Brain pericyte (primary cell): Measurements from ENCODE around the gene IL22RA2.

ENCODE experiments used
- DNase-seq: peaks from one replicate; pipeline ENCODE4 v3.0.0-alpha.2; 2012; ENCODE audit warnings: low read depth, low spot score

IL22RA2 gene

DNA sequence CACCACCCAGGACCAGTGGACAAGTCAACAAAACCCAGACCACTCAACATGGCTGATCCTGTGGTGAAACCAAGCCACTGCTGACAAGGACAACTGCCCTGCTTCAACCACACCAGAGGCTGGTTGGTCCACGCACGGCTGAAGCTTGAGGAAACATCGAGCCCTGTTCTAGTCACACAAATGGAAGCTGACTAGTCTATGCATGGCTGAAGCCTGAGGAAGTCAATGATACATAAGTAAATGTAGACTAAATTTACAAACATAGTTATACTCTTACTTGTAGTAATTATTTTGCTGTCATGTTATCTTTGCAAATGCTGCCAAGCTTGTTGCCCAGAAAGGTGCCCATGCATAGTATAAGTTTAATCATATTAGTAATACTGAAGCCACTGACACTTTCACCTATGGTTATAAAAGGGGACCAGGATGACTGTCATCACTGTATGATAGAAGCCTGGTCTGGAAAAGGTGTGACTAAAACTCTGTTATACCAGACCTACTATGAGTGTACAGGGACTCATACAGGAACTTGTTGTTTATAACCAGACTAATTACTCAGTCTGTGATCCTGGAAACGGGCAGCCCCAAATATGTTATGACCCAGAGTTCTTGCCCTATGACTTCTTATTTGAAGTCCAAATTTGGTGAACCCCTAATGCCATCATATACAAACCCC is 5.6 kb downstream of the IL22RA2 start:
- DNase-seq, result no peak

DNA sequence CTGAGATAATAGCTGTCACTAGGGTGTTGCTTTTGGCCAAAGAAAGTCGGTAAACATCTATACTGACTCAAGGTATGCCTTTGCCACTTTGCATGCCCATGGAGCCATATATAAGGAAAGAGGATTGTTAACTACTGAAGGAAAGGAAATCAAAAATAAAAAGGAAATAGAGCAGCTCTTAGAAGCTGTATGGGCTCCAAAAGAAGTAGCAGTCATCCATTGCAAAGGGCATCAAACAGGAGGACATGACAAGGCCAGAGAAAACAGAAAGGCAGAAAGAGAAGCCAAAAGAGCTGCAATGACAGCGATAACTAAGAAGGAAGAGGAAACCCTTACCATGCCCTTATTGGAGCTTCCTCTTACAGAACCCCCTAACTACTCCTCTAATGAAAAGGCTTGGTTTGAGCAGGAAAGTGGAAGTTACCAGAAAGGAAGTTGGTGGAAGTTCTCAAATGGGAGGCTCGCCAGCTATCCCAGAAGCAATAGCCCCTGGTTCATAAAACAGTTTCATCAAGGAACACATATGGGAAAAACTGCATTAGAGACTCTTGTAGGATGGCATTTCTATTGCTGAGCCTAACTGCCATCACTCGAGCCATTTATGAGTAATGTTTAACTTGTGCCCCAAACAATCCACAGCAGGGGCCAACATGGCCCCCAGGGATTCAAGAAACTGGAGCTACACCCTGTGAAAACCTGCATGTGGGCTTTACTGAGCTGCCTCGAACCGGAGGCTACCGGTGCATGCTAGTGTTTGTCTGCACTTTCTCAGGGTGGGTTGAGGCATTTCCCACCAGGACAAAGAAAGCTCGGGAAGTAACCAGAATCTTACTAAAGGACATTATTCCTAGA is 7.0 kb downstream of the IL22RA2 start:
- DNase-seq, result no peak

DNA sequence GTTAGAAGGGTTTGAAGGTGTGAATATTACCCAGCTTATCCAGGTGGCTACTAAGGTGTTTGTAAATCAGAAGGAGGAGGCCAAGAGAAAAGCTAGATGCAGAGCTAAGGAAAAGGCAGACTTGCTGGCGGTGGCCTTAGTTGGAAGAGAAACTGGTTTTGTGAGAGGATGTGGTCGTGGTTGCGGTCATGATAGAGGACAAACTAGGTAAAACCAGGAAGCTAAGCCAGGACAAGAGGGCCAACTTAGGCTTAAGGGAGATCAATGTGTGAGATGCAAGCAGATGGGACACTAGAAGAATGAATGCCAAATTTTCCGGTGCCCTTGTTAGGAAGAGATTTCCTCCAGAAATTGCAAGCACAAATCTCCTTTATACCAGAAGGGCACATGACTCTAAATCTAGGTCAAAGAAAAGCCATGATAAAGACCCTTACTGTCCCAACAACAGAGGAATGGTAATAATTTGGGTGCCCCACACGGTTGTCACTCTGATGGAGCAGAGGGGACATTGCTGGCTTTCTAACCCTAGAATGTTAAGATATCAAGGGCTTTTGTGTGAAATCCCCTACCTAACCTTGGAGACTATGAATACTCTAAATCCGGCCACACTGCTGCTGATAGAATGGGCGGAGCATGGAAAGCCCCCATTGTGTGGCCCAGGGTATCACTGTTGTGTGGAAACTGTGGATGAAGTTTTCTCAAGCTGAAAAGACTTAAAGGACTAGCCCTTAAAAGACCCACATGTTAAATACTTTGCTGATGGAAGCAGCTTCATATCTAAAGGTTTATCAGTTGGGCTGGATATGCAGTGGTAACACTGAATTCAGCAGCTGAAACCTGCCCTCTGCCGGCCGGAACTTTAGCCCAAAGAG is 7.8 kb downstream of the IL22RA2 start:
- no peak for DNase-seq

DNA sequence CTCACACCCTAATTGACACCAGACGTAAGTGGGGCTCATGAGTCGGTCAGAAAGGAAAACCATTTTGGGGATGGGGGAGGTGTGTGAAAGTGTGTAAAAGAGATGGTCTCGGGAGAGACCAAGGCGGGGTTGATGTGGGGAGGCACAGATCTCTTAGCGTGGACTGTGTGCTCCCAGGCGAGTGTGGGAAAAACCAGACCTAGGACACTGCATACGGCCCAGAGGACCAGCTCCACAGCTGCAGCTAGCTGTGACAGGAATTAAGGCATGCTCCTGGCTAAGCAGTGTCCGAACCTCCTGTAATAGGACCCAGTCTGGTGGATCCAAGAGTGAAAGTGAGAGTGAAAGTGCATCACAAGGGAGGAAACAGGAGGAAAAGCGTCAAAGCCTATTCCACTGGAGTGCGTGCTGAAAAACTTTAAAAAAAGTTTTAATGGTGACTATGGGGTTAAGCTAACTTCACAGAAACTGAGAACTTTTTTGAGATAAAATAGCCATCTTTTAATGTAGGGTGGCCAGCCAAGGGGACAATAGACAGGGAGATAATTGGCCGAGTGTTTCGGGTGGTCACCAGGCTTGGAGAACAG is 9.6 kb downstream of the IL22RA2 start:
- DNase-seq, result no peak

DNA sequence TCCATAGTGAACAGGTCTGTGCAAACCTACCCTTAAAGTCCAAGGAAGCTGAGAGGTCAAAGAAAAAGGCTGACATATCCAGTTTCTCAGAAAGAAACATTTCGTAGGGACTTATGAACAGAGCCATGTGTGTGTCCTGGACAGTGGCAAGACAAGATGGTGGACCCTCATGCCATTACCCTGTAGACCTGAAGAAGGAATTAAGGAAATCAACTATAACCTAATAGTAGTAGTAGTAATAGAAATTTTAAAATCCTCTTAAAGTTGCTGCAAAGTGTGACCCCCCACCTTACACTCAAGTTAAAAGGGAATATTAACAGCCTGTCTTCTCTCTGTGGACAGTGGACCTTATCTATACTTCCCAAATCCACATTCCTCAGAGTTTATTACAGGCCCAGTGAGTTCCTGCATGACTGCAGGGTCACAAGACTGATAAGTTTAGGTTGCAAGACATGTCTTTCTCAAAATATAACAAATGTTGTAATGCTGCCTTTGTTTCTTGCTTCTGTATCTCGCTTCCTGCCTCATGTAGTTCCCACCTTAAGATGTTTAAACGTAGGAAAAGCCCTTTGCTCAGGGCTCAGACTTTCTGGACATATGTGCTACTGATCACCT is 10.6 kb downstream of the IL22RA2 start:
- no peak for DNase-seq

DNA sequence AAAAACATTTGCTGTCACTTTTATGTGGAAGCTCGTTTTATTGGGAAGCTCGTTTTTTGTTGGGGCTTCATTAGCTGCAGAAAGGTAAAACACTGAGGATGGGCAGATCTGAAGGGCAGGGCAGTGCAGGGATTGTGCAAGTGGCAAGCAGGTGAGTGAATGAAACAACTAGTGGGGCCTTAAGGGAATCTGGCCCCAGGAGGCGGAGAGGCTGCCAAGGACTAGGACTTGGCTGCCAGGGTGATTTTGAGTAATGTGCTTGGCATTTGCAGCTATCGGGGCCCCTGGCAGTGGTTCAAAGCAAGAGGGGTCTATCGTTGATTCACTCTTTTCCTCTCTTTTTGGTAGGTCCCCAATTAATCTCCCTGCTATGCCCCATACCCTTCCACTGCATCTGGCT is 11.5 kb downstream of the IL22RA2 start:
- no peak for DNase-seq

DNA sequence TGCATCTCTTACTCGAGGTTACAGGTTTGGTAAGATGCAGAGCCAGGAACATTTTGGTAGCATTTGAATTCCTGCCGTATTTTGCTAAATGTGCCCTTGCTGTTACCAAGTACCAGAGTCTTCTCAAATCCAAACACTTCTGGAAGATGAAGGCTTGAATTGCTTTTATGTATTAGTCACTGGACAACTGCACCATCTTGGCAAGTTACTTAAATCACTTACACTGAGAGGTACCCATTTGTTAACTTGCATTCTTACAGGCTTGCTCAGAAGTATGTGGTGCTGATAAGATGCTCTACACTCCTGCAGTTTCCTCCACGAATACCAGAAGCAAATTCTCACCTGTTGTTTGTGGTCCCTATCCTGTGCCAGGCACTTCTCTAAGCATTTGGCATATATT is 12.7 kb downstream of the IL22RA2 start:
- DNase-seq, result no peak

DNA sequence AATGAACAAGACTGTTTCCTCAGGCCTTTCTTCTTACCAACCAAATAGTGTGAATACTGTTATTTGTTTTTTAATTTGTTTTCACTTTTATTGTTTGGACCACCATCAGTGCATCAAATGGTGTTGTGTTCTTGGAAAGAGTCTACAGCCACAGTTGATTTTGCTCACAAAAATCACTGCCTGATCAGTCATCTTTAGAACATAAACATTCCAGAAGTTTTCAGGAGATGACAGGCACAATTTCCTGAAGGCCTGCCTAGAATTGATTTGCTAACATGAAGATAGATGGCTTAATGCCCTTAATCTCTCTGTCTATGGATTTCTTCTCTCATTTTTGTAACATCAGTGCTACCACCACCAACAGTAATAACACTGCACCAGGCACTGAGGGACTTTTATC is 13.5 kb downstream of the IL22RA2 start:
- no peak for DNase-seq

DNA sequence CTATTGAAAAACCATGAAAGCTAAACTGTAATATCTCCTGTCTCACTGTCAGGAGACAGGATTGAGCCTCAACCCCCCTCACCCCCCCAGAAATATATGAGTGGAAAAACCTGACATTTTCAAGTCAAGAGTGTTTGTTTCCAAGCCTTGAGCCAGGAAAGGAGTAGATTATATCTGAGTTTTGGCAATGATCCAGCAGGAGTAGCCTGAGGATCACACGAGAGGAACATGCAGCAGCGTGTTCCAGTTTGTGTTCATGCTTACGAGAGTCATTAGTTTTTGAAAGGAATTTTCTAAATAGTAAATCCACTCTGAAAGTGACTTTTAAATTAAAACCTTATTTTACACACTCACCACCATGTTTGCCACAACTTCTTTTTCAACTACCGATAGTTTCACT is 15.8 kb downstream of the IL22RA2 start:
- no peak for DNase-seq

DNA sequence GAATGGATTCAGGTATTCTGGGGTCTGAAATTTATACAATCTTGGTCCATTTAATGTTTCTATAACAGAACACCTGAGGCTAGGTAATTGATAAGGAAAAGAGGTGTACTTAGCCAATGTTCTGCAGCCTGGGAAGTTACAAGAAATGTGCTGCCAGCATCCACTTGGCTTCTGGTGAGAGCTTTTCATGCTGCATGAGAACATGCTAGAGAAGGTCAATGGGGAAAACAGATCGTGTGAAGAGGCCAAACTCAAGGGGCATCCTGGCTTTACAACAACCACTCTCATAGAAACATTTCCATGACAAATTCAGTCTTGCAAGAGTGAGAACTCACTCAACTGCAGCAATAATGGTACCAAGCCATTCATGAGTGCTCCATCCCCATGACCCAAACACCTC is 16.8 kb downstream of the IL22RA2 start:
- DNase-seq, result no peak

DNA sequence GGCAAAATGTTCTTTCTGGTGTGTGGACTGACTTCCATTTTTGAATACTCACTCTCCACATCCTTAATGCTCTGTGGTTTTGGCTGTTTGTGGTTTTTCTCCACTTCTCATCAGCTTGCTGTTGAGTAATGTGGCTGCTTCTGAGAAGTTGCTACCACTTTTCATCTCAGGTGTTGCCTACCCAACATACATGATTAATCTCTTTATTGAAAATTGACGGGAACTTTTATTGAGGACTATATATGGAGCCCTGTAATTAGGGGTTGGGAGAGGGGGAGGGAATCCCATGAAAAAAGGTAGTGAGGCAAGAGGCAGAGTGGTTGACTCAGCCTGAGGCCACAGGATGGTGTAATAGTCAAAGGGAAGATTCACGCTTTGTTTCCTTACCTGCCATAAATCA is 17.6 kb downstream of the IL22RA2 start:
- DNase-seq, result no peak

DNA sequence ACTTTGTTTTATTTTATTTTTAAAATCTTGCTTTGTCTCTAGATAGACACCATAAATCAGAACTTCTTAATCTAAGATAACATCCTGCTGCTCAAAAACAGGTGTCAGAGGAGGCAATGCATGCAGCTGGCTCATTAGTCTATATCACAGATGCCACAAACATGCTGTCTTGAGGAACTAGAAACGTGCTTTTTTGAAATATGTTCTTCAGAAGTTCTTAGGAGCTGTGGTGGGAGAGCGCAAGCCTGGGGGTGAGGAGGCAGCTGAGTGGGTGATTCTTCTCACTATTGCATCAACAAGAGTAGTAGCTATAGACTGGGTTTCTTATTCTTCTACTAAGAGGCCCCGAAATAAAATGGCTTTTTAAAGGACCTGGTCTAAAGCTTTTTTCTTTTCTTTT is 23.4 kb downstream of the IL22RA2 start:
- DNase-seq, result no peak

DNA sequence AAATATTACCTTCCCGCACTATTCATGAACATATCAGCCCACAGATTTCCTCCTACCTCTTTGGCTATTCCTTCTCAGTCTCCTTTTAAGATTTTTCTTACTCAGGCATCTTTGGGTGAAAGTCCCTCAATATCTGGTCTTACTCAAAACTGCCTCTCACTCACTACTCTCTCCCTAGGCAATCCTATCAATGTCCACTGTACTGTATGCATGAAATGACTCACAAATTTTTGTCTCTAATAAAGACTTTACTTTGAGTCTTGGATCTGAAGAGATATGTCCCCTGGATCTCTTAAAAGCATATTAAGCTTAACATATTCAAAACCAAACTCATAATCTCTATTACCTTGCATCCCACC is 24.4 kb downstream of the IL22RA2 start:
- DNase-seq, result no peak

DNA sequence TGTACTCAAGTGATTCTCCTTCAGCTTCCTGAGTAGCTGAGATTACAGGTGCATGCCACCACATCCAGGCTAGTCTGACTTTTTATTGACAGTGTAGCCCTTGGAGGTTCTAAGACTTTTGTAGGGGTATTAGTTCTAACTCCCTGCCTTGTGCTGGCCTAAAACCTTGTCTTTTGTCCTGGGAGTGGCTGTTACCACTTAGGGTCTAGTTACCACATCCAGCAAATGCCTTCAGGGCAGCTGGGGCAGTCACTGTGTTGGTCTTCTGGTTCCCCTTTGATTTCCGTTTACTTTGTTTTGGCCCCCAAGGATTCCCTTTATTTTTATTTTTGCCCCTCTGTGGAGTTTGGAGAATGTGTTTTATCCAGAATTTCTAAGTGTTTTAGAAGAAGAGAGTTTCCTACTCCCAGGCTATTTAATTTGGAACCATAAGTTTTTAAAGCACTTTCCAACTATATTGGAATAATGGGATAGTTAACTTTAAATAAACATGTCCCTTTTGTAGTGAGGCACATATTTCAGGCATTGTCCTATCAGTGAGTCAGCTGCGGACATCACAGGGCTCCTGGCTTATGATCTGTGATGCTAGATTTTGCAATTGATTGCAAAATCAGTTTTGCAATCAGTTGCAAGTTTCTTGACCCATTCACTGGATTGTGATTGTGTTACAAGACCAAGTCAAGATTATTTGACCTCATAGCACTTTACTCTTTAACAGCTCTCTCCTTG is 25.0 kb downstream of the IL22RA2 start:
- no peak for DNase-seq

DNA sequence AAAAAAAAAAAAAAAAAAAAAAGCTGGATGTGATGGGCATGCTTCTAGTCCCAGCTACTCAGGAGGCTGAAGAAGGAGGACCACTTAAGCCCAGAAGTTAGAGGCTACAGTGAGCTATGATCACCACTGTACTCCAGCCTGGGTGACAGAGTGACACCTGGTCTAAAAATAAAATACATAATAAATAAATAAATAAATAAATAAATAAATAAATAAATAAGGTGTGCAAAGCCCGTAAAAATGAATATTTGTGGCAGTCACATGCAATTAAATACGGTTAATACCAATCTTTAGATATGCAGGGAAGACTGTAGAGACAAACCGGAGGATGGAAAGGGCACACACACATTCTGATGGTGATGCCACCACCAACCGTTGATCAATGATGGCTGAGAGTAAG is 26.2 kb downstream of the IL22RA2 start:
- no peak for DNase-seq

DNA sequence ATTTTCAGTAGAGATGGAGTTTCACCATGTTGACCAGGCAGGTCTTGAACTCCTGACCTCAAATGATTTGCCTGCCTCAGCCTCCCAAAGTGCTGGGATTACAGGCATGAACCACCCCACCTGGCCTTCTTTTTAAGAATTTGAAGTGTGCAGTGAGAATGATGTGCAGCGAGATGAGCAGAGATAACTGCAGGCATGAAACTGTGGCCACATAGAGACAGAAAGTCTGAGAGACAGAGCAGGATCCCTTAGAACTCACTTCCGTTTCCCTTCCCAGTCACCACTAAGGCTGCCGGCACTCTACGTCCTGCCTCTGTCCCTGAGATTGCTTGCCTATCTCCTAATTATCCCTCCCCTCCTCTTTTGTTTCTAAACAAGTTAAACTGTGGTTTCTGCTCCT is 27.2 kb downstream of the IL22RA2 start:
- DNase-seq, result no peak

DNA sequence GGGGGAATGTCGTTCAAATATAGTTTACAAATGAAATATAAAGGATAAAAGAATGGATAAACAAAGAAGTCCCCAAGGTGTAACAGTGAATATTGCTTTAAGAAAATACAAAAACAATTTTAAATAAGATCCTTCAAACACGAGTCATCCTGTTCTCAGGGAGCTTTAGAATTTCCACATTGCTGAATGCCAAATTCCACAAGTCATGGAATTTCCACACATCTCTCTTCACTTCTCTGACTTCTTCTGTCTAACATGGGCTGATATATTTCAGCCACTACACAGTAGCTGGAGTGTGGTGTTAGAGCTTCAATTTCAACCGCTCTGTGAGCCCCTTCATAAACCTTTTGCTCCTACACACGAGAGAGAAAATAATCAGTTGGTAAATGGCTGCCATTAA is 28.0 kb downstream of the IL22RA2 start:
- DNase-seq, result no peak

DNA sequence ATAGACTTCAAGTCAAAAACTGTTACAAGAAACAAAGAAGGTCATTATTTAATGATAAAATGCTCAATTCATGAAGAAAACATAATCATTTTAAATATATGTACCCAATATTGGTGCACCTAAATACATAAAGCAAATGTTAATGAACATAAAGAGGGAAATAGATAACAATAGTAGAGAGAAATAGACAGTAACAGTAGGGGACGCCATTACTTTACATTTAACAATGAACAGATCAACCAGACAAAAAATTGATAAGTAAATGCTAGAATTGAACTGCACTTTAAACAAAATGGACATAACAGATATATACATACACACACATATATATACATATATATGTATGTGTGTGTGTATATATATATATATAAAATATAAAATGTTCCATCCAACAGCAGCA is 37.4 kb downstream of the IL22RA2 start:
- DNase-seq, result no peak

DNA sequence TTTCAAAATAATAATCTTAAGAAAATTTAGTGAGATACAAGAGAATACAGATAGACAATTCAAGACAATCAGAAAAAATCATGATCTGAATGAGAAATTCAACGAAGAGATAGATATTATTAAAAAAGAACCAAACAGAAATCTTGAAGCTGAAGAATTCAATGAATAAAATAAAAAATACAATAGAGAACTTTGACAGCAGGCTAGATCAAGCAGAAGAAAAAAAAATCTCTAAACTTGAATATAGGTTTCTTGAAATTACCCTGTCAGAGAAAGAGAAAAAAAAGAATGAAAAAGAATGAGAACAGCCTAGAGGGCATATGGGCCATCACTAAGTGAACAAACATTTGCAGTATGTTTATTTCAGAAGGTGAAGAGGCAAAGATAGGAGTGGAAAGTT is 39.0 kb downstream of the IL22RA2 start:
- no peak for DNase-seq

DNA sequence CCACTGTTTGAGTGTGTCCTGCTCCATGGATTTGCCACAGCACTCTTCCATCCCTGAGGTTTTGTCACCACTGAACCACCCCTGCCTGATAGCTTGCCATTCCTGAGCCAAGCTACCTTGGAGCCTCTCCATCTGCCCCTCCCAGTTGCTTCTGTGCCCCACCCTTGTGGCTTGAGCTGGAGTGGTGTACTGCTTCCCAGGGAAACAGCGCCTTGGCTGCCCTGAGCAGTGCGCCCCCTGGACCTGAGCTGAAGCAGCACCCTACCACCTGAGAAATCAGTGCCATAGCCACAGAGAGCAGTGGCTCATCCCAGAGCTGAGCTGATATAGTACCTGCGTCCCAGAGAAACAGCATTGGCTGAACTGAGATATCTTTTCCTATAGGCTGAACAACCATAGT is 40.3 kb downstream of the IL22RA2 start:
- no peak for DNase-seq

DNA sequence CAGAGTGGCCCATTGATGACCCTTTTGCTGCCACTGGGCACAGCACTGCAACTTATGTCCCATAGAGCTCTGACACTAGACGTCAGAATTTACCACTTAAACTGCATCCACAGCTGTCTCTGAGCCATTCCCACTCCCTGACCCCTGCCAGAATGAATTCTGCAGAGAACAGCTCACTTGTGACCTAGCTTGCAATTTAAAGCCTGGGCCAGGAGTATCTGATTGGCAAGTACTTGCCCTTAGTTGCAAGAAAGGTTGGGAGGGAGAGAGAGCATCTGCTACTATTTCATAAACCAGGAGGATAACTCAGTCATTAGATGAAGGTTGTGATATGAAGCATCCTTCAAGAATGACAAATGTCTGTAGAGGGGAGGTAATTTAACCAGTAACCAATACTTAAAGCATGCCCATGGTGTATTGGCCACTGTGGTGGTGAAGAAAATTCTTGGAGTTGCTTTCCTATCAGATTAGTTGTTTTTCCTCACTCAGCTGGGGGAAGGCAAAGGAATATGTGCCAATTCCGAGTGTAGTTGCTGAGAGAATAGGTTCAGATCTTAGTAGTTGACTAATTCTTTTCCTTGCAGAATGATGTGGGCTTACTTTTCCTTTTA is 46.5 kb downstream of the IL22RA2 start:
- DNase-seq, result no peak
